Putamen (tissue), 1 donor: Measurements from ENCODE around the gene ACBD4.
A peak's percentile ranks its signal among the peaks of the same experiment; 100 is the strongest.
"Not testable (repeated sequence)": the region's sequence is repeated elsewhere in the genome, so short reads cannot be mapped to it uniquely, and the experiment has no call there.

Experiments
- DNase-seq: peaks from one replicate; pipeline ENCODE4 v3.0.0-alpha.2; 2016; ENCODE audit warnings: low spot score

ACBD4 gene

DNA sequence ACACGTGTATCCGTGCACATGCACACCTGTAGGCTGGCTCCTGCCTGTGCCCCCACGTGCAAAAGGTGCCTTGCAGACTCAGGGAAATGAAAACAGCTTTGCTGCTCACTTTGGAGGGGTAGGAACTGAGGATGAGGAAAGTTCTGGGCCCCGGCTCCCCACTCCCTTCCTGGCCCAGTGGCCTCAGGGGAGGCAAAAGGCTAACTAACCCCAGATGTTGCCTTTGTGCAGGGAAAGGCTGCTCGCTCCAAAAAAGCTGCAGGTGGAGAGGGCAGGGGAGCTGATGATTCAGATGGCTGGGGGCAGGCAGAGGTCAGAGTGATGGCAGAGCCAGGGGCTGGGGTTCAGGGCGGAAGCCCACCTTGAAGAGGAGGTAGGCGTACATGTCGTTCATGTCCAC is 15.5 kb upstream of the ACBD4 start:
- DNase-seq, result no peak

DNA sequence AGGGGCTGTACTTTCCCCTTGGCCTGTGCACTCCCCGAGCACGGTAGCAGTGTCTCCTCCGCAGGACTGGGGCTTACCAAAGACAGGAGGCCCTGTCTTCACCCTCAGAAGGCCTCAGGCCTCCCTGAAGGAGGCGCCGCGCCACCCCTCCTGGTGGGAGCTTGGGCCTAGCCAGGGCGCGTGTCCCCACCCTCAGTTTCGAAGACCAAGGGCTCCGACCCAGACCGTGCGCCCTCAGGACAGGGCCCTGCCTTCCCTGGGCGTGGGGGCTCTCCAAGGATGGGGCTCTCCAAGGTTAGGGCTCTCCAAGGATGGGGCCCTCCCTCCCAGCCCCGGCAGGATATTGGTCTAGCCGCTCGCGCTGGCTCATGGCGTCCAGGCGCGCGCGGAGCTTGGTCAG is 14.9 kb upstream of the ACBD4 start:
- DNase-seq, result no peak

DNA sequence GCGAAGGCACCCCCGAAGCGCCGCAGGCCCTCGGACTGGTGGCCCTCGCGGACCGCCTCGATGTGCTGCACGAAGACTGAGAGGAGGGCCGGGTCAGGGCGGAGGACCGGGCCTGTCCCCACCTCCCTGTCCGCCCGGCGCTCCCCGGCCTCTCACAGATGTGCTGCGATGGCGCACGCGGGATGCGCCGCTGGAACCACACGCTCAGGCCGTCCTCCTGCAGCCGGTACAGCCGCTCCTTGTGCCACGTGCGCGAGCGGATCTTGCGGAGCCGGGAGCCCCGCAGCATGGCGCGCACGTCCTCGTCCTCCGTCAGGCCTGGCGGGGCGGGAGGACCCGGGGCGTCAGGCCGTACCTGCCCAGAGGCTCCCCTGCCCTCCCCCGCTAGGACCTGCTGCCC is 14.4 kb upstream of the ACBD4 start:
- DNase-seq, result no peak

DNA sequence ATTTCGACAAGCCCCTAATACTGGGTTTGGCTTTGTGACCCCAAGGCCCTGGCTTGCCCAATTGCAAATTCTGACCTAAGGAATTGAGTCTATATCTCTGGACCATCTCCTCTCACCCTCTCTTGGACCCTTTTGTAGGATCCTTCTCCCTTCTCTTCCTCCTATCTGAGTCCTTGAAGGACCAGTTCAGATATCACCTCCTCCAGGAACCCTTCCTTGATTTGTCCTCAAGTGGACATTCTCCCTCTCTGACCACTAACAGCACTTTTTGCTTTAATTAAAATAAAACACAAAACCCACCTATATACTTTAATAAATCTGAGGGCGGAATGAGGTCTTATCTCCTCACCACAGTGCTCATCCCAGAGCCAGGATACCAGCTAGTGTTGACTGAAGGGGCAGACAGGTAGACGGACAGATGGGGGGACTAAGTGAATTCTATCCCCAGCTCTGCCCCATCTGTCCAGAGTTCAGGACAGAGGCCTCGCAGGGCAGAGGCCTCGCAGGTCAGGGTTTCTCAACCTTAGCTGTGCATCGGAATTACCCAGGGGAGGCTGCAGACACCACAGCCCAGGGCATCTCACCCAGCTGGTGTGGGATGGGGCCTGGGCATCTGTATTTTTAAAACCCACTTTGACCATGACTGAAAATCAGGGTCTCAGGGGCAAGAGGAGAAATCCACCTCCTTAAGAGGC is 12.3 kb upstream of the ACBD4 start:
- DNase-seq, result no peak

DNA sequence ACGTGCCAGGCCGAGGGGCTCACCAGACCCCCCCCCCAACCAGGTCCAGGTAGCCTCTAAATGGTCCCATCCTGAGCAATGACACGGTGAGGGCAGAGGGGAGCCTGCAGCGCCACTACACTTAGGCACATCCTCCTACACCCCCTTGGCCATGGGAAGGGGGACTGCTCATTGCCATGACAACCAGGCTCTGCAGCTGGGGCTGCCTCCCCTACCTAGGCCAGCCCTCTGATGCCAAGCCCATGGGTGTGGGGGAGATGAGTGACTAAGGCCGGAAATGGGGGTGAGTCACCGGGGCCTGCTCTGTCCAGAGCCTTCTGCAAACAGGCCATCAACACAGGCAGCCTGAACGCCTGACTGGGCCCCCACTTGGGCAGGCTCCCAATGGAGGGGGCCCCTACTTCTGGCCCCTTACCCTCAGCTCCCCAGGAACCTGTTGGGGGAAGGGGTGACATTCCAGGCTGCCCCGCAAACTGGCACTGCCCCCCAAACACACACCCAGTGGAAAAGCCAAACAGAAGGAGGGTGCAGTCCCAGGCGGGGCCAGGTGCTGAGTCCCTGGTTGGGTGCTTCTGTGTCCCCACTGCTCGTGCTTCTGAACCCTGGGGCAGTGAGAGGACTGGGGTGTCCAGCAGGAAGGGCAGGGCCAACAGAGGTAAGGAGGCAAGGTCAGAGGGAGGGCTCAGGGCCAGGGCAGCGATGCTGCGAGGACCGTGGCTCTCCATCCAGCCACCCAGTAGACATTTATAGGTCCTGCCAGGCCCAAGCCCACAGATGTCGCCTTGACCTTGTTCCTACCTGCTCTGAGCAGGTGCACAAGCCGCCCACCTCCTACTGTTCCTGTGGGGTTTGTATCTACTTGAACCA is 11.3 kb upstream of the ACBD4 start:
- DNase-seq, result no peak

DNA sequence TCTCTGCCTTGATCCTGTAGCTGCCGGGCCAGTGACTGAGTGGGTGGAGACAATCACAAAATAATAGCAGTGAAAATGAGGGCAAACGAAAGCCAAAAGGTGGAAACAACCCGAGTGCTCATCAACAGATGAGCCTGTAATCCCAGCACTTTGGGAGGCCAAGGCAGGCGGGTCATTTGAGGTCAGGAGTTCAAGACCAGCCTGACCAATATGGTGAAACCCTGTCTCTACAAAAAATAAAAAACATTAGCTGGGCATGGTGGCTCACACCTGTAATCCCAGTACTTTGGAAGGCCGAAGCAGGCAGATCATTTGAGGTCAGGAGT is 10.7 kb upstream of the ACBD4 start:
- DNase-seq, result not testable (repeated sequence)

DNA sequence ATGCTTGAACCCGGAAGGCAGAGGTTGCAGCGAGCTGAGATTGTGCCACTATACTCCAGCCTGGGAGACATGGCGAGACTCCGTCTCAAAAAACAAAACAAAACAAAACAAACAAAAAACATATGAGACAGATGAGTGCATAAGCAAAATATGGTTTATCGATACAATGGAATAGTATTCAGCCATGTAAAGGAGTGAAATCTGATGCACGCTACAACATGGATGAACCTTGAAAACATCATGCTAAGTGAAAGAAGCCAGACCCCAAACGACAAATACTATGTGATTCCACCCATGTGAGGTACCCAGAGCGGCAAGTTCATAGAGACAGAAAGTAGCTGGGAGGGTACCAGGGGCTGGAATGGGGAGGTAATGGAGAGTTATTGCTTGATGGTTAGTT is 10.0 kb upstream of the ACBD4 start:
- DNase-seq, result no peak

DNA sequence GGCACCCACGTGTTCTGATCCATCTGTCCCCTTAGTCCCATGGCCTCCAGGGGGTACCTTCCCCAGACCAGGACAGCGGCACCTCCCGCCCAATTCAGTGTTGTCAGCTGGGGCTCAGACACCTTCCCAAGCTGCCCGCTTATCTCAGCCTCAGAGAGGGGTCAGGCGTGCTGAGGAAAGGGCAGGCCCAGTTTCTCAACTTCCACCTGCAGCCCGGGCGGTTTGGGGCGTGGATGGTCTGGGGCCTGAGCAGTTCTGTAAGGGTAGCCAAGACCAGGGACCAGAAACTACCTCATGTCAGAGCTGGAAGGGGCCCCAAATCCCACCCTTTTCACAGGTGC is 8.3 kb upstream of the ACBD4 start:
- DNase-seq, result no peak

DNA sequence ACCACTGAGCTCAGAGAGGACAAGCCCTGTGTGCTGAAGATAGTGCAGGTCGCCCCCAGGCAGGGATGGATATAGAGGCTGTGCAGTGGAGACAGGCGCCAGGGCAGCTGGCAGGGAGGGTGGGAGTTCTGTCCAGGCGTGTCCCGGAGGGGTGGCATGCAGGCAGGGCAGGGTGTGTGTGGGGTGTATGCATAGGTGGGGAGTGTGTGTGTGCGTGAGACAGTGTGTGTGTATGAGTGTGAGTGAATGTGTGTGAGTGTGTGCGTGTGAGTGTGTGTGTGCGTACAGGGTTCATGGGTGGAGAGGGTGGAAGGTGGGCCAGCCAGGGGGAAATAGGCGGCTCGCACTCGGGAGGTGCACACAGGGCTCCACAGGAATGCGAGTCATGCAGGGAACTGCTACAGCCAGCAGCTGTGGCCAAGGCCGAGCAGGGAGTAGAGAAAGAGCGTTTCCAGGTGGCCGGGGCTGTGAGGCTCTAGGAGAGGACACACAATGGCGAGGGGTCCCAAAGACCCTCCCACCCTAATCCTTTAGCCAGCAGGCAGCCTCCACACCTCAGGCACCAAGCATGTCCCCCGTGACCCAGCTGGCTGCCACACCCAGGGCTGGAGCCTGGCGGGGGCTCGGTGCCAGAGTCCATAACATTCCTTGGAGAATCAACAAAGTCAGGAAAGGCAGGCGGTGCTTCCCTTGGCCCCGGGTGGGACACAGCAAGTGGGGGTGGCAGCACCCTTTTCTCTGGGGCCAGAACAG is 7.8 kb upstream of the ACBD4 start:
- no peak for DNase-seq

DNA sequence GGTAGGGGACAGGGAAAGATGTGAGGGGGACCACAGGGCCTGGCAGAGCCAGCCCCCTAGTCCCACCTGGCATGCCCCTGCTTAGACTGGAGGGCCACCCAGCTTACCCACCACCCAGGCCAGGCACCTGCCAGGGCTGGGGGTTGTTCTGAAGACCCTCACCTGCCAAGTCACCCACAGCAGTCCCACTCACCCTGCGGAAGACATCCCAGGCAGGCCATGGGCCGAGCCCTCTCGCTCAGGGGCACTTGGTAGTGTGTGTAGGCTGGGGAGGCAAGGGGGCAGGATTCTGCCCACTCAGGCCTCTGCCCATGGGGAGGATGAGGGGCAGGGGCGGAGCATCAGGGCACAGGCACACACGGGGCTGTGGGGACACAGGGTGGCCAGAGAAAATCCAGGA is 7.2 kb upstream of the ACBD4 start:
- DNase-seq, result no peak

DNA sequence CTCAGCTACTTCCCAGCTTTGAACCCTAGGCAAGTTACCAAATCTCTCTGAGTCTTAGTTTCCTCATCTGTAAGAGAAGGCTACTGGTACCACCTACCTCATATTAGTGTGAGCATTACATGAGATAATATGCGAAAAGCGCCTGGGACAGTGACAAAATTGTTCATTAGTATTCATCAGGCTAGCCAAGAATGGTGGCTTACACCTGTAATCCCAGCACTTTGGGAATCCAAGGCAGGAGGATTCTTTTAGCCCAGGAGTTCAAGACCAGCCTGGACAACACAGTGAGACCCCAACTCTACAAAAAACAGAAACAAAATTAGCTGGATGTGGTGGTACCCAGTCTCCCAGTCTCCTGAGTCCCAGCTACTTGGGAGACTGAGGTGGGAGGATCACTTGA is 6.5 kb upstream of the ACBD4 start:
- no peak for DNase-seq

DNA sequence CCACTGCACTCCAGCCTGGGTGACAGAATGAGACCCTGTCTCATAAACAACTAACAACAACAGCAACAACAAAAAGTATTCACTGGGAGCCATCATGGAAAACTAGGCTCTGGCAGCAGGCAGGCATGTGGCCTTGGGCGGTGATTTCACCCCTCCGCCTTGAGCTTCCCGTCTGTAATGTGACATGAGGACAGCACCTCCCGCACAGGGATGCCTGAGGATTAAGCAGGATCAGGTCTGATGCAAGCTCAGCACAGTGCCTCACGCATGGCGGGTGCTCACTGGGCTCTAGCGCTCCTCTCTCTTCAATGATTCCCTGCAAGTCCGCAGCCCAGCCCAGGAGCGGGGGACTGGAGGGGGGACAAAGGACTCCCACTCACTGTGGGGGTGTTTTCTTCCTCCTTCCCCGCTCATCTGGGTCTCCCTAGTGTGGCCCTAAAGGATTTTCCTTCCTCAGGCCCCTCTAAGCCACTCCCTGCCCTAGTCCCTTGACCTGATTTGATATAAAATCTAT is 6.0 kb upstream of the ACBD4 start:
- no peak for DNase-seq

DNA sequence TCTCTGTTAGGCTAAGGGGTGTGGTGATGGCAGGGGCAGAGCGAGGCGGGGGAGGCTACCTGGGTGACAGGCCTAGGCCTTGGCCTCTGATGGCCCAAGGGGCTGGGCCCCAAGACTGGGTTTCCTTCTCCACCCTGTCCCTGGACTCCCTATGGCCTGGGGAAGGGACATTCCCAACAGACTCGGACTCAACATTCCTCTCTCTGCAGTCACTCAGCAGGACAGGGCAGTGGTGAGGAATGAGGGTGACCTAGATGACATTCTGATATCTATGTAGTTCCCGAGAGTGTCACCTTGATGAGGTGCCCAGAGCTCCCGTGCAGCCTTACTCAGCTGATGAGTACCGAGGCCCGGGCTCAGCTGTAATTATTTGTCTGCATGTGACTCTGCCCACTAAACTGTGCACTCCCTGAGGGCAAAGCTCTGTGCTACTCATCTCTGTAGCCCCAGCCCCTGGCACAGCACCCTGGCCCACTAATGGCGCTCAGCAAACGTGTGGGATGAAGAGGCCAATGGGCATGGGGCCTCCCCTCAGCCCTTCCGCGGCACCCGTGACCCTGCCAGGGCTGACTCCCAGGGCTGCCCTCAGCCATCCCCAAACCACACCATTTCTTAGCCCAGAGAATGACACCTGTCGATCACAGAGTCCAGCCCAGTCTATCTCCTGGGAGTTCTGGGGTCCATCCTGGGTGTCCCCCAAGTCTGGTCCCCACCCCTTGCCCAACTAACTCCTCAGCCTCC is 5.4 kb upstream of the ACBD4 start:
- no peak for DNase-seq

DNA sequence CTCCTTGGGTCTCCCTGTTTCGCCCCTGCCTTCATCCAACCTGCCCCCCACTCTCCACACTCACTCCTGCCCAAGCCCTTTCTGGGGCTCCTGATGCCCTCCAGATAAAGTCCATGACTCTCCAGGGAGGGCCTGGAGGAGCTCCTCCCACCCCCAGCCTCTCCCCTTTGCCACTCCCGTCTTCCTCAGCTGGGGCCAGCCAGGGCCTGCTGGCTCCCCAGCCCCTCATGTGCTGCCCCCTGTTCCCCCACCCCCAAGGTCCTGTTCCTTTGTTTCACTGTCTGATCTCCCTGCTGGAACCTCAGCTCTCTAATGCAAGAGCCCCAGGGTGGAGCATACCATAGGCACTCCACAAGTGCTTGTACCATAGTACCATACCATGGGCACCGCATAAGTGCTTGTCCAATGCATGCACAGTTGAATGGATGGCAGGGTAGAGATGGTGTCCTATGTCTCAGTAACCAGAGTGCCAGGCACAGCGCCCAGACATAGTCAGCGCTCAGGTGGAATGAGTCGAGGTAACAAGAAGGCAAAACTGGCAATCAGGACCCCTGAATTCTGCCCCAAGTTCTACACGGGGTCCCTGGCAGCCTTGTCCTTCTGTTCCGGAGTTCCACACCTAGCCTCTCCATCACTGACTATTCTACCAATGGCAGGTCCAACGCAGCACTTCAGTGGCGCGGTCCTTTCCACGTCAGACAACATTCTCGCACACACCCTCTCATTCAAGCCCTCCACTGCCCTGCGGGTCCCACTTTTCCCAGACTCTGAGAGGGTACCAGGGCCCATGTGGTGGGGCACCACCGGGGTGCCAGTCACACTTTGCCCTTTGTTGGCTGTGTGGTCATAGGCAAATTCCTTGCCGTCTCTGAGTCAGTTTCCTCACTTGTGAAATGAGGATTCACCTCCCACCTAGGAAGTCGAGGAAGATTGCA is 4.5 kb upstream of the ACBD4 start:
- DNase-seq, result no peak

DNA sequence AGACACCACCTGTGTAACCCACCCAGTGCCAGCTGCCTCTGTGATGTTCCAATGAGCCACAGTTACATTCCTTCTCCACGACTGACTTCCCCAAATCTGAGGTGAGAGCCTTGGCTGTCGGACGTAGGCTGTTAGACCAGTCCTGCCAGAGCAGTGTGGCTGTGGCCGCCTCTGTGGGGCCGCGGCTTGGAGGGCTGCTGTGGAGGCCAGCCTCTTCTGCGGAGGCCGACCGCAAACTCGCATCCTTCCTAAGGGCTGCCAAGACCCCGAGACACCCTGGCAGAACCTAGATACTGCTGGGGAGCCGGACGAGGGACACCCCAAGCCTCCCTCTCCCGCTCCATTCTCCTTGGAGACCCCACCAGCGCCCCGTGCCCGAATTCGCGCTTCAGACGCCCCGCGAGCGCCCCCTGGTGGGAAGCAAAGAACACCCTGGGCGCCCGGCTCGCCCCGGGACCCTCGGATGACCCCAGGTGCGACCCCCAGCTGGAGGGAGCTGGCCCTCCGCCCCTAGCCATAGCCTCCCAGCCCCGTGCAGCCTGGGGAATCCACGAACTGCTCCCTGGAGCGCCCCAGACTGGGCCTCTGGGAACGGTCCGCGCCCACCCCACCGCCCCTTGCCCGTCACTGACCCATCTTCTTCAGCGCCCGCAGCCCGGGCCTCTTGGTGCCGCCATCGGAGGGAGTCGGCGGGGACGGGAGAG is 3.7 kb upstream of the ACBD4 start:
- no peak for DNase-seq

DNA sequence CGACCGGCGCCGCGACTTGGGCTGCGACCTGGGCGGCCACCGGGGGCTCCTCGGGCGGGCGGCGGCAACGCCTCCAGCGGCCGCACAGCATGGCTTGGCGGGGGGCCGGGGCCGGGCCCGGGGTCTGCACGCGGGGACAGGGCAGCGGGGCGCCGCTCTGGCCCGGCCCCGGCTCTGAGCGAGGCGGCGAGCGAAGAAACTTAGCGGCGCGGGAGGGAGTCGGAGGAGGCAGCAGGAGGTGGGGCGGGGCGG is 3.2 kb upstream of the ACBD4 start, which contains the start of gene PLCD3:
TSS of gene PLCD3 (minus strand) at position 196 of the 252 bp plus-strand sequence. CDS start at position 91, 105 bp downstream.
- DNase-seq, result no peak

DNA sequence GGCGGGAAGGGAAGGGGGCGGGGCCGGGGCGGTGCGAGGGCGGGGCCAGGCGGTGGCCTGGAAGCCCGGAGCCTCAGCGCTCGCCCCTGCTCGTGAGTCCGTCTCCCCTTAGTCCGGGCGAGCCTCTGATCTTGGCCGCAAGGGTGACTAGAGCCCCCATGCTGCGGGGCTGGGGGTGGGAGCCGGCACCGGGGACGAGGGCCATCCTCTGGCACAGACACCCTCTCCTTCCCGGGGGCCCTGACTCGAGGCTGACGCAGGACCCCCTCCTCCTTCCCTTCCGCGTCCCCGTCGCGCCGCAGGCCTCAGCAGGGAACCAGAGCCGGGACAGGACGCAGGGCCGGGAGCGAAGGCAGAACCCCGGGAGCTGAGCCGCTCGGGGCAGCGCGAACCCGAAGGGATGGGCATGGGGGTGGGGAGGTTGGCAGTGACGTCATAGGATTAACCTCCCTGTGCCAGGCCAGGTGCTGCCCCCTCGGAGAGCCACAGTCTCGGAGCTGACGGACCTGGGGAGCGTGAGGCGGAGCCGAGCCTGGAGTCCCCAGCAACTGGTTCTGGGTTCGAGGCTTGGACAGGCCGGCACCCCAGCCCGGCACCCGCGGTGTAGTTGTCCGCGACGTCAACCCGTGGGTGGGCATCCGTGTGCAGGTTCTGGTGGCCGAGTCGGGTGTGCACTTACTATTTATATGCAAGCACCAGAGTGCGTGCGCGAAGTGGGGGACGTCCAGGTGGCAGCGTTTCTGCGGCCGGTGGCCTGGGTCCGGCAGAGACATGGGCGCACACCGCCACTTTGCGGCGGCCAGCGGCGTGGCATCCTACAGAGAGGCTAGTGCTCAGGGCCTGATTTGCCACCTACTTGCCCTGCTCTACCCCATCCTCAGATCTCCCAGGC is 2.7 kb upstream of the ACBD4 start:
- peak; percentile 70 for DNase-seq

DNA sequence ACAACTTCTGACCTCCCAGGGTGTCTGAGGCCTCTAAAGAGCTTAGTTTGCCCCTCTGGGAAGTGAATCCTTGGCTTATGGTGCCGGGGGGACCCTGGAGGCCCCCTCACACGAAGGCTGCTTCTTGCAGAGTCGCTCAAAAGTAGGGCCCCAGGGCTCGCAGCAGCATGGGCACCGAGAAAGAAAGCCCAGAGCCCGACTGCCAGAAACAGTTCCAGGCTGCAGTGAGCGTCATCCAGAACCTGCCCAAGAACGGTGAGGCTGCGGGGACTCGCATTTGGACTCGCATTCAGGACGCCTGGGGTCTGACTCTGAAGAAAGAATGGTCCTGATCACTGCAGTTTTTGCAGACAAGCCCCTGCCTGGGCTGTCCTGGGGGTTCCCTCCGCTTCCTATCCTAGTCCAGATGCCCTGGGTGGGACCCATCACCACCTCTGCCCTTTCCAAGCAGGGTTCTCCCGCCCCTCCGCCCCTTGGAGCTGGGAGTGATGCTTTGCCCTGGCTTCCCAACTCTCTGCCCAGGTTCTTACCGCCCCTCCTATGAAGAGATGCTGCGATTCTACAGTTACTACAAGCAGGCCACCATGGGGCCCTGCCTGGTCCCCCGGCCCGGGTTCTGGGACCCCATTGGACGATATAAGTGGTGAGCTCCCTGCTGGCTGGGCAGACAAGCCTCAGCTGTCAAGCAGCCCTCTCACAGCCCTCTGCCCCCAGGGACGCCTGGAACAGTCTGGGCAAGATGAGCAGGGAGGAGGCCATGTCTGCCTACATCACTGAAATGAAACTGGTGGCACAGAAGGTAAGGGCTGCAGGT is 698 bp downstream of the ACBD4 start:
- no peak for DNase-seq
